A549 treated with AZD9567 at 1 μM for 4 hours (cell line): ENCODE results near the gene CEP131. TPM values are rescaled to one million over a fixed set of nuclear protein-coding genes. Genes with fewer than 3 reads are reported as not detected.

Source experiments
- total RNA-seq: library from RNA; stranded (reverse); fragments of 200-300 nt; extraction: Qiagen RNA extraction; gene quantifications from 5 replicates; pipeline ENCODE4 v1.2.3, GENCODE V29; 2022; ENCODE audit not compliant: insufficient read depth

Gene CEP131
- 3.3 to 12.7 TPM (median 10.2 TPM) in 5 replicates for total RNA-seq

DNA sequence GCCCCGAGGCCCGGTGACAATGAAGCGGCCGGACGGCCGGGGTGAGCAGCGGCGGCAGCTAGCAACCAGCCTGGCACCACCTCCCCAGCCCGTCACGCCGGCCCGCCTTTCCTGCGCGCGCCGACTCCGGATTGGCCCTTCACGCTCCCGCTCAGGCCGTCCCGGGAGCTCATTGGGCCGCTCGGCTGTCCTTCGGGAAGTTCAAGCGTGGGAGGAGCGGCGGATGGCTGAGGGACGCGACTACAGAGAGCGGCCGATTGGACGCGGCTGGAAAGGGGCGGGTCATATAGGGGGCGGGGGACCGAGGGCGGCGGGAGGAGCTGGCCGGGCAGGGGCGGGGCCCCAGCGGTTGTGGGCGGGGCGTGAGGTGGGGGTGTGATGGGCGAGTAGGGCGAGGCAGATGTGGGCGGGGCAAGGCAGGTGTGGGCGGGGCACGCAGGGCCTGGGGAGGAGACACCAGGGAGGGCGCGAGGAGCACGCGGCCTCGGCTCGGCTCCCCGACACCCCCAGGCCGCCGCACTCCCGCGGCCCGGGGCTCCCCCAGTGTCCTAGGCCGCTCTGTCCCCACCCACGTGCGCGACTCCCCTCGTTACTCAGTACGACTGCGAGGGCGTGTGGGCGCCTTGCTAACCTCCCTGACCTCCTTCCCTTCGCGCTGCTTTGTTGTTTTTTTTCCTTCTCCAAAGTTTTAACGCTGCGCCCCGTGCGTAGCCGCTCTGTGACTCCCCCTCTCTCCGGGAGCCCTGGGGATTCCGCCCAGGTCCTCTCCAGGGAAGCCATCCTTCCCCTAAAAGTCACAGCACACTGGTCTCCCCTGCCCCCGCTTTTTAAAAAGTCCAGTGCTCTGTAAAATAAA, at the start of gene CEP131:
TSS of gene CEP131 (minus strand) at position 60 of the 856 bp plus-strand sequence. CDS start 2,909 bp downstream, outside the sequence.

DNA sequence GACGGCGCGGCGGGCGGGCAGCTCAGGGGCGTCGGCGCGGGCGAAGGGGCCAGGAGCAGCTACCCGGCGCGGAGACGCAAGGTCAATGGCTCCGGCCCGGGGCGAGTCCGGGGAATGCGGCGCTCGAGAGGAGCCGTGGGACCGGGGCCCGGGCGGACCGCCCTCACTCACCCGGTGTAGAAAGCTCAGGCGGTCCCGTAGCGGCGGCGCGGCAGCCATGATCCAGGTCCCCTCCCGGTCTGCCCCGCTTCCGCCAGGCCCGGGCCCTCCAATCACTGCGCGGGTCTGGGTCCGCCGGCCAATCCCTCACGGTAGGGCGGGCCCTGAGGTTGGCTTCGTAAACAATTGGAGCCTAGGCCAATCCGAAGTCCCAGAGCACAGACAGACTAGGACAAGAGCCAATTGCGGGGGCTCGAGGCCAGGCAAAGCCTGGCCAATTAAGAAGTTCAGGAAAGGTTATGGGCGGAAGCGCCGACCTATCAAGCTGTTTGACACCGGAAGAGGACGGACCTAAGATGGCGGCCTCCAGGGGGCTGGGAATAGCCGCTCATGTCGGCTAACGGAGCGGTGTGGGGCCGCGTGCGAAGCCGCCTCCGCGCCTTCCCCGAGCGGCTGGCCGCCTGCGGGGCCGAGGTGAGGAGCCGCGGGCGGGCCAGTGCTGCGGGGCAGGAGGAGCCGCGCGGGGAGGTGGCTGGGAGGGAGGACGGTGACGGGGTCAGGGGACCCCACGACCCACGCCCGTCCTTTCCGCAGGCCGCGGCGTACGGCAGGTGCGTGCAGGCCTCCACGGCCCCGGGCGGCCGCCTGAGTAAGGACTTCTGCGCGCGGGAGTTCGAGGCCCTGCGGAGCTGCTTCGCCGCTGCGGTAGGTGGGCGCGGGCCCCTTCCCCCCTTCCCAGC, 16.3 kb upstream of the CEP131 start, which contains the start of the genes NDUFAF8 and TEPSIN:
TSS of gene NDUFAF8 (plus strand) at position 504 of the 899 bp plus-strand sequence. CDS start at position 550, 46 bp downstream.
TSS of gene TEPSIN (minus strand) at position 241 of the 899 bp plus-strand sequence. CDS start at position 219, 22 bp downstream.

DNA sequence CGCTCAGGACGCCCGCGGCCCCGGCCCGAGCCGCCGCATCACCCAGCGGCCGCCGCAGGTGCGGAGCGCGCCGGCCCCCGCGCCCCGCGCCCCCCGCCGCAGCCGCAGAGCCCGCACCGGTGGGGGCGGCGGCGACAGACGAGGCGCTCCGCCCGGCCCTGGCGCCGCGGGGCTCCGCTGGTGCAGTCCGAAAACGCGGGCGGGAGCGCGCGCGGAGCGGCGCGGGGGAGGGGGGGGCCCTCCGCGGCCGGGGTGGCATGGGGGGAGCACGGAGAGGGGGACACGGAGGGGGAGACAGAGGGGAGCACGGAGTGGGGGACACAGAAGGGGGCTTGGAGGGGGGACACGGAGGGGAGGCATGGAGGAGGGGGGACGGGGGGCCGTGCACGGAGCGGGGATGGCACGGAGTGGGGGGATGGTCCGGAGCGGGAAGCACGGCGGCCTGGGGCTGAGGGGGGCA, 56.7 kb downstream of the CEP131 start, which contains the start of gene AATK:
TSS of gene AATK (minus strand) at position 189 of the 460 bp plus-strand sequence. CDS start 229 bp downstream, outside the sequence.

DNA sequence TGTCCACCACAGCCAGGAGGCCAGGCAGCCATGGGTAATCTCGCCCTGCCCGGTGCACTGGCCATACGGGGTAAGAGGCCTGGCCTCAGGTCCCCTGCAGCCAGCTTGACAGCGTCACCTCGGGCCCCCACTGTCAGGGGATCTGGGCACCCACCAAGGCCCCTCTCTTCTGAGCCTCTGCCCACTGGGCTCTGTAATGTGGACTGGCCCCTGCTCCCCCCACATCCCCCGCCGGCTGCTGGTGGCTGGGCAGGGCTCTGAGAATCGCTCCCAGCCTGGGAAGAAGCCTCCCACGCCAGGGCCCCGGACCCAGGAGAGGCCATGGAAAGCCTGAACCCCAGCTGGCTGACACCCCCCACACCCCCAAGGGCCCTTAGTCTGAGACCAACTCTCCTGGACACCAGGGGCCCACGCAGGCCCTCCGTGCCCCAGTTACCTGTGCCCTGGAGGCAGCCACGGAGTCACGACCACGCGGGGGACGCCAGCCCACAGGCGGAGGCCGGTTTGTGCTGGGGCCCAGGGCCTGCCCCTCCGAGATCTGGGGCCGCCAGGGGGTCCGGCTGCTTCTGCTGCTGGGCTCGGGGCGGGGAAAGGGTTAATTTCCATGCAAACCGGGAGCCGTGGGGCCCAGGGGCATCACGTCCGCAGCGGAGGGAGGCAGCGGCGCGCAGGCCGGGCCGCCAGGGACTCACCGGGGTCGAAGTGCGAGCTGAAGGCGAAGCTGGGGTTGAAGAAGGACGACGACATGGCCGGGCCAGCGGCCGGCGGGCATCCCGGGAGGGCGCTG, 57.3 kb downstream of the CEP131 start, which contains the start of gene PVALEF:
TSS of gene PVALEF (plus strand) at position 262 of the 787 bp plus-strand sequence. CDS start 15,720 bp downstream, outside the sequence.

Other genes starting within 250 kb of the CEP131 start
- 20.2 to 36.4 TPM (median 32.9 TPM) in 5 replicates for gene CHMP6, start 231.1 kb downstream of the CEP131 start, total RNA-seq
- 96.0 to 119 TPM (median 102 TPM) in 5 replicates for gene BAIAP2, start 187.8 kb downstream of the CEP131 start, total RNA-seq
- gene PVALEF, start 57.5 kb downstream of the CEP131 start, total RNA-seq = not detected in 5 replicates
- gene AATK, start 56.7 kb downstream of the CEP131 start, total RNA-seq = 0.38 to 0.63 TPM (median 0.47 TPM) in 4 of 5 replicates, not detected in the other
- 20.8 to 33.4 TPM (median 30.7 TPM) in 5 replicates for gene TEPSIN, start 16.1 kb upstream of the CEP131 start, total RNA-seq
- 102 to 220 TPM (median 216 TPM) in 5 replicates for gene NDUFAF8, start 16.4 kb upstream of the CEP131 start, total RNA-seq
- gene SLC38A10, start 72.3 kb upstream of the CEP131 start, total RNA-seq = 50.1 to 77.1 TPM (median 75.4 TPM) in 5 replicates
- 5.2 to 9.7 TPM (median 7.6 TPM) in 5 replicates for gene BAHCC1, start 172.5 kb upstream of the CEP131 start, total RNA-seq